HG03095 (cell line): ENCODE measurements around the gene TNFRSF1B.
"Not testable (repeated sequence)": the region's sequence is repeated elsewhere in the genome, so short reads cannot be mapped to it uniquely, and the experiment has no call there.

Experiments
- ATAC-seq: cut with Tn5 transposase; IDR thresholded peaks from one replicate; pipeline ENCODE4 v1.9.1; 2021; ENCODE audit warnings: moderate library complexity; ENCODE audit not compliant: unreplicated experiment

The TNFRSF1B gene

GRCh38 chr1:12209495-12209832, 42.7 kb downstream of the TNFRSF1B start:
- ATAC-seq, result no peak

- no peak for ATAC-seq
Observed at GRCh38 chr1:12215118-12215961, 48.5 kb downstream of the TNFRSF1B start.

- no peak for ATAC-seq
Observed at GRCh38 chr1:12219800-12220199, 53.0 kb downstream of the TNFRSF1B start.

GRCh38 chr1:12220890-12221289, 54.1 kb downstream of the TNFRSF1B start:
- ATAC-seq, result no peak

- ATAC-seq, result not testable (repeated sequence)
Observed at GRCh38 chr1:12222700-12223099, 55.9 kb downstream of the TNFRSF1B start.

- ATAC-seq, result not testable (repeated sequence)
Observed at GRCh38 chr1:12224092-12224491, 57.3 kb downstream of the TNFRSF1B start.

GRCh38 chr1:12228979-12229378, 62.2 kb downstream of the TNFRSF1B start:
- ATAC-seq, result no peak

GRCh38 chr1:12229386-12229834, 62.6 kb downstream of the TNFRSF1B start:
- no peak for ATAC-seq

- ATAC-seq, result peak; percentile 80
Observed at GRCh38 chr1:12229835-12230548, 63.2 kb downstream of the TNFRSF1B start, which contains the start of gene VPS13D. Gene VPS13D, plus strand, starts transcription at chr1:12230030. Its CDS starts 4,237 bp downstream, at chr1:12234267.

- no peak for ATAC-seq
Observed at GRCh38 chr1:12230549-12231275, 63.9 kb downstream of the TNFRSF1B start.

GRCh38 chr1:12231276-12231595, 64.4 kb downstream of the TNFRSF1B start:
- ATAC-seq, result no peak

- ATAC-seq, result no peak
Observed at GRCh38 chr1:12232221-12232620, 65.4 kb downstream of the TNFRSF1B start.

GRCh38 chr1:12244078-12244477, 77.3 kb downstream of the TNFRSF1B start:
- ATAC-seq, result no peak

GRCh38 chr1:12244585-12244984, 77.8 kb downstream of the TNFRSF1B start:
- ATAC-seq, result no peak

- no peak for ATAC-seq
Observed at GRCh38 chr1:12245116-12245515, 78.3 kb downstream of the TNFRSF1B start.

GRCh38 chr1:12245733-12246132, 78.9 kb downstream of the TNFRSF1B start:
- no peak for ATAC-seq

- no peak for ATAC-seq
Observed at GRCh38 chr1:12246584-12246983, 79.8 kb downstream of the TNFRSF1B start.

- no peak for ATAC-seq
Observed at GRCh38 chr1:12249181-12249580, 82.4 kb downstream of the TNFRSF1B start.

- ATAC-seq, result no peak
Observed at GRCh38 chr1:12249748-12250147, 83.0 kb downstream of the TNFRSF1B start.

- ATAC-seq, result no peak
Observed at GRCh38 chr1:12251442-12251841, 84.7 kb downstream of the TNFRSF1B start.

- no peak for ATAC-seq
Observed at GRCh38 chr1:12255913-12256312, 89.1 kb downstream of the TNFRSF1B start.

- ATAC-seq, result no peak
Observed at GRCh38 chr1:12258272-12258671, 91.5 kb downstream of the TNFRSF1B start.
